ENCODE data around the gene OGFRL1. TPM values are rescaled to one million over a fixed set of nuclear protein-coding genes. Genes with fewer than 3 reads are reported as not detected.
A peak's percentile ranks its signal among the peaks of the same experiment; 100 is the strongest.

Gene OGFRL1
- total RNA-seq, 1 donor from 2014 or later = 48.7 TPM

DNA sequence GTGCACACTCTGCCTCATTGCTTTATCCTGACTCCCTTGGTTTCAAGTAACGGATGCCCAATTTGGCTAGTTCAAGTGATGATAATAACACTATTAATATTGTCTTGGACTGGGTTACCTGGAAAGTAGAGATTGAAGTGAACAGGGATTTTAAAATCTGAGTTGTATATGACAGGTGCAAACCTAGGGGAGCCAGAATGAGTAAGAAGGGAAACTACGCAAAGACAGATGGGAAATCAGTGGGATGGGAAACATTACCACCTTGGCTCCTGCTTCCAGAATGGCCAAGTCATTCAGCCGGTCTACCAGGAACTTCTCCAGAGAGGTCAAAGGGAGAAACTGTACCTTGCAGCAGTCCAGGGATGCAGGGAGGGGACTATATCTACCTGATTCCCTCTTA, 41.9 kb downstream of the OGFRL1 start:
- Histone ChIP-seq H3K4me3 (ENCODE audit: low read depth, low read length) (no peak overlapping the region), H3K27me3 (ENCODE audit: control insufficient read depth, insufficient read depth, low read length) (no peaks in the 10 kb centered on the region), H3K36me3 (ENCODE audit: control insufficient read depth, insufficient read depth, low read length) (no peaks in the 10 kb centered on the region)
- no peak for DNase-seq (ENCODE audit: low read depth)
- TF ChIP-seq, protein P1, sequence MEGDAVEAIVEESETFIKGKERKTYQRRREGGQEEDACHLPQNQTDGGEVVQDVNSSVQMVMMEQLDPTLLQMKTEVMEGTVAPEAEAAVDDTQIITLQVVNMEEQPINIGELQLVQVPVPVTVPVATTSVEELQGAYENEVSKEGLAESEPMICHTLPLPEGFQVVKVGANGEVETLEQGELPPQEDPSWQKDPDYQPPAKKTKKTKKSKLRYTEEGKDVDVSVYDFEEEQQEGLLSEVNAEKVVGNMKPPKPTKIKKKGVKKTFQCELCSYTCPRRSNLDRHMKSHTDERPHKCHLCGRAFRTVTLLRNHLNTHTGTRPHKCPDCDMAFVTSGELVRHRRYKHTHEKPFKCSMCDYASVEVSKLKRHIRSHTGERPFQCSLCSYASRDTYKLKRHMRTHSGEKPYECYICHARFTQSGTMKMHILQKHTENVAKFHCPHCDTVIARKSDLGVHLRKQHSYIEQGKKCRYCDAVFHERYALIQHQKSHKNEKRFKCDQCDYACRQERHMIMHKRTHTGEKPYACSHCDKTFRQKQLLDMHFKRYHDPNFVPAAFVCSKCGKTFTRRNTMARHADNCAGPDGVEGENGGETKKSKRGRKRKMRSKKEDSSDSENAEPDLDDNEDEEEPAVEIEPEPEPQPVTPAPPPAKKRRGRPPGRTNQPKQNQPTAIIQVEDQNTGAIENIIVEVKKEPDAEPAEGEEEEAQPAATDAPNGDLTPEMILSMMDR (IDR thresholded peaks at IDR 0.05; ENCODE audit: insufficient read depth, low read length, poor library complexity, severe bottlenecking) = no peak

DNA sequence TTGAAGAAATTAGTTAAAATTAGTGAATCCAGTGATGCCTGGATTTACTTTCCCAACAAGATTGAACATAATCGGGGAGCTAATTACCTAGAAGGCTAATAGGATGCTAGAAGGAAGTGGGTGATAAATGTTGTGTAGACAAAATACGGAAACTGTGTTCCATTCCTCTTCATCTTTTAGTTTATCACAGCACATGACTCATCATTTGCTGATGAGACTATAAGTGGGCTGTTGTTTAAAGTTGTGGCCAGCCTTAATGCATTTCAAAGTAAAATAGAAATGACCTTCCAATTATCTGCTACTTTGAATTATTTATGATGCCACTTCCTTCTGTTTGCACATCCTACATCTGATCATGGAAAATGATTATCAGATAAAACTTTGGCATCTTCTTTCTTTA, 43.4 kb downstream of the OGFRL1 start:
- no peak for DNase-seq (ENCODE audit: low read depth)
- TF ChIP-seq, protein P1 (IDR thresholded peaks at IDR 0.05; ENCODE audit: insufficient read depth, low read length, poor library complexity, severe bottlenecking) = no peak
- no peaks in the 10 kb centered on the region for H3K27me3 ChIP-seq (ENCODE audit: control insufficient read depth, insufficient read depth, low read length)
- H3K36me3 ChIP-seq (ENCODE audit: control insufficient read depth, insufficient read depth, low read length) = no peaks in the 10 kb centered on the region
- no peak overlapping the region for H3K4me3 ChIP-seq (ENCODE audit: low read depth, low read length)

DNA sequence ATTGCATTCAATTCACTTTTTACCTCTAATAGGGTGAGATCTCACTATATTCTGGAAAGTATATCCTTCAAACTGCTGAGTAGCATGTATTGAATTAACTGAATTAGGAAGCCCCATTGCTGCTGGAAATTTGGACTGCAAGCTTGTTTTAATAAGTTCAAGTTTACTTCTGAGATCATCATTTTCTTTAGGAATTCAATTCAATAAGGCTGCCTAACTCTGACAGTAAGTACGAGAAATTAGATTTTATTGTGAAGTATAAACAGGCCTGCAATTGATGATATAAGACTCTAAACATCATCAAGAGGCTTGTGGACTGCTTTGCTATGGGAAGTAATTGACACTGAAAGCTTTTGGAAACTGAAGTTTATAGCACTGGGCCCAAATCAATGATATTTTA, 44.4 kb downstream of the OGFRL1 start:
- TF ChIP-seq, protein P1 (IDR thresholded peaks at IDR 0.05; ENCODE audit: insufficient read depth, low read length, poor library complexity, severe bottlenecking) = no peak
- Histone ChIP-seq H3K27me3 (ENCODE audit: control insufficient read depth, insufficient read depth, low read length) (no peaks in the 10 kb centered on the region), H3K4me3 (ENCODE audit: low read depth, low read length) (no peak overlapping the region), H3K36me3 (ENCODE audit: control insufficient read depth, insufficient read depth, low read length) (no peaks in the 10 kb centered on the region)
- DNase-seq (ENCODE audit: low read depth) = no peak

DNA sequence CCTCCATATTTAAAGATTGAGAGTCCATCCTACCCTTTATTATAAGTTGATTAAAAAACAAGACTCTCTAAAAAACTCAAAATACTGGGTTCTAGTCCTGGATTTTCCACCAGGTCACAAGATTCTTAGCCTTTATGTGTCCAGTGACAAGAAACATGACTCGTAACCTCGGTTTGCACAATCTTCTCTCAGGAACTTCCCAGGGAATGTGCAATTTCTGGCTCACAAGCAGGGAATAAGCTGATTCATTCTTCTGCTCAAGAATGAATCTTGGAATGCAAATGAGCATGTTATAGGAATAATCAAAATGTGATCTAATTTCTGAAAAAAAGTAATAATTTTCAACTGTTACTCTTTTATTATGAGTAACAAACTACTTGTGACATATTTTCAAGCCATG, 45.1 kb downstream of the OGFRL1 start:
- TF ChIP-seq, protein P1 (IDR thresholded peaks at IDR 0.05; ENCODE audit: insufficient read depth, low read length, poor library complexity, severe bottlenecking) = no peak
- no peaks in the 10 kb centered on the region for H3K27me3 ChIP-seq (ENCODE audit: control insufficient read depth, insufficient read depth, low read length)
- peak; percentile 88 for DNase-seq (ENCODE audit: low read depth)
- no peak overlapping the region for H3K4me3 ChIP-seq (ENCODE audit: low read depth, low read length)
- no peaks in the 10 kb centered on the region for H3K36me3 ChIP-seq (ENCODE audit: control insufficient read depth, insufficient read depth, low read length)

DNA sequence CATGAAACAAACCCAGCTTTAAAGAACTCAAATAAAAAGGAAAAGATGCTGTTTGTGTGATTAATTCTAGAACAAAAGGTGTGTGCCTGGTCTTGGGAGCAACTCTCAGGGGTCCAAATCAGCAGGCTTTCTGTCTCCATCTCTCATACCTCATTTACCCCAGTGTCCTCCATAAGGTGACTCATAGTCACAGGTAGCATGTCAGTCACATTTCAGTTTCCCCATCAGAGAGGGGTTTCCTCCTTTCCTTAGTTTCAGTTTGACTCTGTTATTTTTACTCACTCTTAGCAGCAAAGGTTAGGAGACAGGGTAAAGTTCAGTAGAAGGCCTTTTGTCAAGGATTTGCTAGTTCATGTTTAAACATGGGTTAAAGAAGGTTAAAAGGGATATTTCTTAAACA, 46.2 kb downstream of the OGFRL1 start:
- peak; percentile 19 for DNase-seq (ENCODE audit: low read depth)
- H3K36me3 ChIP-seq (ENCODE audit: control insufficient read depth, insufficient read depth, low read length) = no peaks in the 10 kb centered on the region
- H3K4me3 ChIP-seq (ENCODE audit: low read depth, low read length) = no peak overlapping the region
- TF ChIP-seq, protein P1 (IDR thresholded peaks at IDR 0.05; ENCODE audit: insufficient read depth, low read length, poor library complexity, severe bottlenecking) = no peak
- H3K27me3 ChIP-seq (ENCODE audit: control insufficient read depth, insufficient read depth, low read length) = no peaks in the 10 kb centered on the region

DNA sequence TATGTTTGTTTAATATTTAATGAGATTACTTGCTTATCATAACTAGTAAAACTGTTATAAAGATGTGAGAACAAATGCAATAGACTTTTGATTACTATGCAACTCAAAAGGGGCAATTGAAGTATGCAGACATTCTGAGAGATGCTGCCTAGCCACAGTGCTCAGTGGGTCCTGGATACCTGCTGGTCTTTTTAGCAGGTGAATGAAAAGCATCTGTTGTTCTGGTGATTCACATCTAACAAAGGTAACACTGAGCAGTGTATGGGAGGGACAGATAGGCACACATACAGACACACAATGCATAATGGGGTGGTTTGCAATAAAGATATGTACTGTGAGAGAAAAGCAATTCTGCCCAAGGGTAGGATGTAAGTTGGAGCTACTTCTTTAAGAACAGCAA, 46.9 kb downstream of the OGFRL1 start:
- H3K4me3 ChIP-seq (ENCODE audit: low read depth, low read length) = no peak overlapping the region
- no peaks in the 10 kb centered on the region for H3K27me3 ChIP-seq (ENCODE audit: control insufficient read depth, insufficient read depth, low read length)
- no peaks in the 10 kb centered on the region for H3K36me3 ChIP-seq (ENCODE audit: control insufficient read depth, insufficient read depth, low read length)
- no peak for DNase-seq (ENCODE audit: low read depth)
- TF ChIP-seq, protein P1 (IDR thresholded peaks at IDR 0.05; ENCODE audit: insufficient read depth, low read length, poor library complexity, severe bottlenecking) = no peak

Measured in kidney epithelial cell (primary cell).